ENCODE measurements around the gene CLEC11A. TPM values are rescaled to one million over a fixed set of nuclear protein-coding genes. Genes with fewer than 3 reads are reported as not detected.
A peak's percentile ranks its signal among the peaks of the same experiment; 100 is the strongest.

The CLEC11A gene
- total and polyA plus RNA-seq, 9 of the 15 experiments (the other 6 are each of a cell fraction or from before 2014, with no cell fraction given), result 0.39 to 43.9 (median 3.4) TPM

DNA sequence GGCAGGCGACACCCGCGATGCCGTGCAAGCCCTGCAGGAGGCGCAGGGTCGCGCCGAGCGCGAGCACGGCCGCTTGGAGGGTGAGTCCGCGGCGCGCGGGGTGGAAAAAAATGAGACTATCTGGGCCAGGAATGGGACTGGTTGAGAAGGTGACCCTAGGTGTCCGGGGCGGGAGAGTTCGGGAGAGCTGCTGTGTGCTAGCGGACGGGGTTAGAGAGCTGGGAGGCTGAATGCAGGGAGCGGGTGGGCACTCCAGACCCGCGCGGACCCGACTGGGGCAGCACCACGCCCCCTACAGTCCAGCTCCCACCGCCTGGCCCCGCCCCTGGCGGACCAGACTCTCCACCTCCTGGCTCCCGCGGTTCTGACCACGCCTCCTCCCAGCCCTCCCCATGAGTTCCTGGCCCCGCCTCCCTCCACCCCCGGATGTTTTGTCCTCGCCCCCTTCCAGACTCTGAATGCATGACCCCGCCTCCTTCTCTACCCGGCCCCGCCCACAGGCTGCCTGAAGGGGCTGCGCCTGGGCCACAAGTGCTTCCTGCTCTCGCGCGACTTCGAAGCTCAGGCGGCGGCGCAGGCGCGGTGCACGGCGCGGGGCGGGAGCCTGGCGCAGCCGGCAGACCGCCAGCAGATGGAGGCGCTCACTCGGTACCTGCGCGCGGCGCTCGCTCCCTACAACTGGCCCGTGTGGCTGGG, 1.5 kb downstream of the CLEC11A start (continued):
- TF ChIP-seq, protein P1, sequence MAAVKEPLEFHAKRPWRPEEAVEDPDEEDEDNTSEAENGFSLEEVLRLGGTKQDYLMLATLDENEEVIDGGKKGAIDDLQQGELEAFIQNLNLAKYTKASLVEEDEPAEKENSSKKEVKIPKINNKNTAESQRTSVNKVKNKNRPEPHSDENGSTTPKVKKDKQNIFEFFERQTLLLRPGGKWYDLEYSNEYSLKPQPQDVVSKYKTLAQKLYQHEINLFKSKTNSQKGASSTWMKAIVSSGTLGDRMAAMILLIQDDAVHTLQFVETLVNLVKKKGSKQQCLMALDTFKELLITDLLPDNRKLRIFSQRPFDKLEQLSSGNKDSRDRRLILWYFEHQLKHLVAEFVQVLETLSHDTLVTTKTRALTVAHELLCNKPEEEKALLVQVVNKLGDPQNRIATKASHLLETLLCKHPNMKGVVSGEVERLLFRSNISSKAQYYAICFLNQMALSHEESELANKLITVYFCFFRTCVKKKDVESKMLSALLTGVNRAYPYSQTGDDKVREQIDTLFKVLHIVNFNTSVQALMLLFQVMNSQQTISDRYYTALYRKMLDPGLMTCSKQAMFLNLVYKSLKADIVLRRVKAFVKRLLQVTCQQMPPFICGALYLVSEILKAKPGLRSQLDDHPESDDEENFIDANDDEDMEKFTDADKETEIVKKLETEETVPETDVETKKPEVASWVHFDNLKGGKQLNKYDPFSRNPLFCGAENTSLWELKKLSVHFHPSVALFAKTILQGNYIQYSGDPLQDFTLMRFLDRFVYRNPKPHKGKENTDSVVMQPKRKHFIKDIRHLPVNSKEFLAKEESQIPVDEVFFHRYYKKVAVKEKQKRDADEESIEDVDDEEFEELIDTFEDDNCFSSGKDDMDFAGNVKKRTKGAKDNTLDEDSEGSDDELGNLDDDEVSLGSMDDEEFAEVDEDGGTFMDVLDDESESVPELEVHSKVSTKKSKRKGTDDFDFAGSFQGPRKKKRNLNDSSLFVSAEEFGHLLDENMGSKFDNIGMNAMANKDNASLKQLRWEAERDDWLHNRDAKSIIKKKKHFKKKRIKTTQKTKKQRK (IDR thresholded peaks at IDR 0.05; ENCODE audit: borderline replicate concordance, low read depth, low read length), result no peak
- peak; percentile 94 for TF ChIP-seq RBFOX2 (IDR thresholded peaks at IDR 0.05; ENCODE audit: low read depth, low read length)
- TF ChIP-seq ATF7 (IDR thresholded peaks at IDR 0.05), result peak; percentile 54
- no peak for TF ChIP-seq FOSL1 (tag; conservative IDR thresholded peaks at IDR 0.05)
- TF ChIP-seq, protein P2, sequence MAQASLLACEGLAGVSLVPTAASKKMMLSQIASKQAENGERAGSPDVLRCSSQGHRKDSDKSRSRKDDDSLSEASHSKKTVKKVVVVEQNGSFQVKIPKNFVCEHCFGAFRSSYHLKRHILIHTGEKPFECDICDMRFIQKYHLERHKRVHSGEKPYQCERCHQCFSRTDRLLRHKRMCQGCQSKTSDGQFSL (CRISPR knock-in tag; IDR thresholded peaks at IDR 0.05), result no peak
- TF ChIP-seq, protein P2 (tag; IDR thresholded peaks at IDR 0.05), result no peak; a peak in 1 of 4 replicates
- TF ChIP-seq LEF1 (IDR thresholded peaks at IDR 0.05), result 0 out of 2 replicates have a peak, but pooled peaks have one; percentile 20
- TF ChIP-seq, protein P3, sequence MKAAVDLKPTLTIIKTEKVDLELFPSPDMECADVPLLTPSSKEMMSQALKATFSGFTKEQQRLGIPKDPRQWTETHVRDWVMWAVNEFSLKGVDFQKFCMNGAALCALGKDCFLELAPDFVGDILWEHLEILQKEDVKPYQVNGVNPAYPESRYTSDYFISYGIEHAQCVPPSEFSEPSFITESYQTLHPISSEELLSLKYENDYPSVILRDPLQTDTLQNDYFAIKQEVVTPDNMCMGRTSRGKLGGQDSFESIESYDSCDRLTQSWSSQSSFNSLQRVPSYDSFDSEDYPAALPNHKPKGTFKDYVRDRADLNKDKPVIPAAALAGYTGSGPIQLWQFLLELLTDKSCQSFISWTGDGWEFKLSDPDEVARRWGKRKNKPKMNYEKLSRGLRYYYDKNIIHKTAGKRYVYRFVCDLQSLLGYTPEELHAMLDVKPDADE (conservative IDR thresholded peaks at IDR 0.05; ENCODE audit: control insufficient read depth, low read depth, low read length), result peak; percentile 81
- peak; percentile 70 for TF ChIP-seq TAF1 (IDR thresholded peaks at IDR 0.05; ENCODE audit: control insufficient read depth, extremely low read depth, insufficient read depth, low read length, severe bottlenecking)
- no peak for TF ChIP-seq ZNF311 (CRISPR knock-in tag; IDR thresholded peaks at IDR 0.05)
- TF ChIP-seq, protein P4, sequence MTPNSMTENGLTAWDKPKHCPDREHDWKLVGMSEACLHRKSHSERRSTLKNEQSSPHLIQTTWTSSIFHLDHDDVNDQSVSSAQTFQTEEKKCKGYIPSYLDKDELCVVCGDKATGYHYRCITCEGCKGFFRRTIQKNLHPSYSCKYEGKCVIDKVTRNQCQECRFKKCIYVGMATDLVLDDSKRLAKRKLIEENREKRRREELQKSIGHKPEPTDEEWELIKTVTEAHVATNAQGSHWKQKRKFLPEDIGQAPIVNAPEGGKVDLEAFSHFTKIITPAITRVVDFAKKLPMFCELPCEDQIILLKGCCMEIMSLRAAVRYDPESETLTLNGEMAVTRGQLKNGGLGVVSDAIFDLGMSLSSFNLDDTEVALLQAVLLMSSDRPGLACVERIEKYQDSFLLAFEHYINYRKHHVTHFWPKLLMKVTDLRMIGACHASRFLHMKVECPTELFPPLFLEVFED (CRISPR knock-in tag; conservative IDR thresholded peaks at IDR 0.05), result no peak
- TF ChIP-seq, protein P5, sequence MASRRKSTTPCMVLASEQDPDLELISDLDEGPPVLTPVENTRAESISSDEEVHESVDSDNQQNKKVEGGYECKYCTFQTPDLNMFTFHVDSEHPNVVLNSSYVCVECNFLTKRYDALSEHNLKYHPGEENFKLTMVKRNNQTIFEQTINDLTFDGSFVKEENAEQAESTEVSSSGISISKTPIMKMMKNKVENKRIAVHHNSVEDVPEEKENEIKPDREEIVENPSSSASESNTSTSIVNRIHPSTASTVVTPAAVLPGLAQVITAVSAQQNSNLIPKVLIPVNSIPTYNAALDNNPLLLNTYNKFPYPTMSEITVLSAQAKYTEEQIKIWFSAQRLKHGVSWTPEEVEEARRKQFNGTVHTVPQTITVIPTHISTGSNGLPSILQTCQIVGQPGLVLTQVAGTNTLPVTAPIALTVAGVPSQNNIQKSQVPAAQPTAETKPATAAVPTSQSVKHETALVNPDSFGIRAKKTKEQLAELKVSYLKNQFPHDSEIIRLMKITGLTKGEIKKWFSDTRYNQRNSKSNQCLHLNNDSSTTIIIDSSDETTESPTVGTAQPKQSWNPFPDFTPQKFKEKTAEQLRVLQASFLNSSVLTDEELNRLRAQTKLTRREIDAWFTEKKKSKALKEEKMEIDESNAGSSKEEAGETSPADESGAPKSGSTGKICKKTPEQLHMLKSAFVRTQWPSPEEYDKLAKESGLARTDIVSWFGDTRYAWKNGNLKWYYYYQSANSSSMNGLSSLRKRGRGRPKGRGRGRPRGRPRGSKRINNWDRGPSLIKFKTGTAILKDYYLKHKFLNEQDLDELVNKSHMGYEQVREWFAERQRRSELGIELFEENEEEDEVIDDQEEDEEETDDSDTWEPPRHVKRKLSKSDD (conservative IDR thresholded peaks at IDR 0.05; ENCODE audit: low read length), result peak; percentile 52; the same call in 1 of the 2 replicates
- TF ChIP-seq GATAD2B (IDR thresholded peaks at IDR 0.05; ENCODE audit: borderline replicate concordance), result no peak
- peak; percentile 94 for TF ChIP-seq EGR1 (conservative IDR thresholded peaks at IDR 0.05)
- no peak for TF ChIP-seq RAD51 (IDR thresholded peaks at IDR 0.05; ENCODE audit: borderline replicate concordance, low read depth)
- TF ChIP-seq HNRNPH1 (optimal IDR thresholded peaks at IDR 0.05; ENCODE audit: low read depth, low read length), result no peak
- peak; percentile 75 for TF ChIP-seq NFIC (IDR thresholded peaks at IDR 0.05)
